SIG-M5 (cell line): ENCODE results near the gene C6orf62.
"Not testable (repeated sequence)": the region's sequence is repeated elsewhere in the genome, so short reads cannot be mapped to it uniquely, and the experiment has no call there.

Experiments
- DNase-seq: peaks from one replicate; lab custom pipeline; 2025; lab: John Stamatoyannopoulos, UW

Gene C6orf62

GRCh38 chr6:24719125-24719971, at the start of gene C6orf62:
Gene C6orf62, minus strand, starts transcription at chr6:24719154. Its CDS starts 486 bp downstream, at chr6:24718668.
- no peak for DNase-seq

GRCh38 chr6:24768361-24768760, 49.4 kb upstream of the C6orf62 start:
- no peak for DNase-seq

DNA sequence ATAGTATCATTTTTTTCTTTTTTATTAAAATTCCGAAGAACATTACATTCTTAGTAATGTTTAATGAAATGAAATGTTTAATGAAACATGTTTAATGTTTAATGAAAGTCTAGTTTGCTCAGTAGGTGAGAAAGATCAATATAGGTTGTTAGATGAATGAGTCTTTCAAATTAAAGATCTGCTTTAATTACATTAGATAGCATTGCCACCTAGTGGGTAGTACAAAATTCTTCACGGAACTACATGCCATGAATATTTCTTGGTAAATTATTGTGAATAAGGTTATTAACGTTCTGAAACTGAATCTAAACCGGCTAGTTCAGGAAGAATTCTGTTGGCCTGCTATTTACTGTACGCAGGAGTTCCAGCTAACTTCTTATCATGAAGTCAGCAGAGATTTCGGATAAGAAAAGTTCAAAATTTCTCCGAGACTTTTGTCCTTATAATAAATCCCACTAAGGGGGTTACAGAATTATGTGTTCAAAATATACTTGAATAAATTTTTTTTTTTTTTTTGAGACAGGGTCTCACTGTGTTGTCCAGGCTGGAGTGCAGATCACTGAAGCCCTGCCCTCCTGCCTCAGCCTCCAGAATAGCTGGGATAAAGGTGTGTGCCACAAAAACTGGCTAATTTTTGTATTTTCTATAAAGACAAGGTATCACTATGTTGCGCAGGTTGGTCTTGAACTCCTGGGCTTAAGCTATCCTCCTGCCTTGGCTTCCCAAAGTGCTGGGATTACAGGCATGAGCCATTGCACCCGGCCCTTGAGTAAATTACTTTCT, 47.9 kb upstream of the C6orf62 start:
- no peak for DNase-seq

GRCh38 chr6:24765968-24766367, 47.0 kb upstream of the C6orf62 start:
- DNase-seq: not testable (repeated sequence)

DNA sequence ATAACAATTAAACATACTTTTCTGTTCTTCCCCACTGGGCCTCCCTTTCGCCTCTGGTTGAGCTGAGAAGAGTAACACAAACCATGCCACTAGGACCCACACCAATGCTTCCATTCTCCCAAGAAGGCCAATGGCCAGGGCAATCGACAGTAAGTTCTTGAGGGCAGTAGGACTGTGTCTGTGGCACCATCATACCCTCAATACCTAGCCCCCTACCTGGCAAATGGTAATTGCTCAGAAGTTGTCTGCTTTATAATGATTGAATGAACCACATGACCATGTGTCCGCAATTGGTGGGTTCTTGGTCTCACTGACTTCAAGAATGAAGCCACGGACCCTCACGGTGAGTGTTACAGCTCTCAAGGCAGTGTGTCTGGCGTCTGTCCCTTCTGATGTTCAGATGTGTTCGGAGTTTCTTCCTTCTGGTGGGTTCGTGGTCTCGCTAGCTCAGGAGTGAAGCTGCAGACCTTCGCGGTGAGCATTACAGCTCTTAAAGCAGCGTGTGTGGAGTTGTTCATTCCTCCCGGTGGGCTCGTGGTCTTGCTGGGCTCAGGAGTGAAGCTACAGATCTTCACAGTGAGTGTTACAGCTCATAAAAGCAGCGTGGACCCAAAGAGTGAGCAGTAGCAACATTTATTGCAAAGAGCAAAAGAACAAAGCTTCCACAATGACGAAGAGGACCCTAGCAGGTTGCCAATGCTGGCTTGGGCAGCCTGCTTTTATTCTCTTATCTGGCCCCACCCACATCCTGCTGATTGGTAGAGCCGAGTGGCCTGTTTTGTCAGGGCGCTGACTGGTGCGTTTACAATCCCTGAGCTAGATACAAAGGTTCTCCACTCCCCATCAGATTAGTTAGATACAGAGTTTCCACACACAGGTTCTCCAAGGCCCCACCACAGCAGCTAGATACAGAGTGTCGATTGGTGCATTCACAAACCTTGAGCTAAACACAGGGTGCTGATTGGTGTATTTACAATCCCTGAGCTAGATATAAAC, 46.2 kb upstream of the C6orf62 start:
- not testable (repeated sequence) for DNase-seq

GRCh38 chr6:24763578-24763977, 44.6 kb upstream of the C6orf62 start:
- DNase-seq: no peak

- no peak for DNase-seq
These were observed 42.9 kb upstream of the C6orf62 start for GRCh38 chr6:24761851-24762250.

GRCh38 chr6:24761193-24761835, 42.4 kb upstream of the C6orf62 start:
- no peak for DNase-seq

DNA sequence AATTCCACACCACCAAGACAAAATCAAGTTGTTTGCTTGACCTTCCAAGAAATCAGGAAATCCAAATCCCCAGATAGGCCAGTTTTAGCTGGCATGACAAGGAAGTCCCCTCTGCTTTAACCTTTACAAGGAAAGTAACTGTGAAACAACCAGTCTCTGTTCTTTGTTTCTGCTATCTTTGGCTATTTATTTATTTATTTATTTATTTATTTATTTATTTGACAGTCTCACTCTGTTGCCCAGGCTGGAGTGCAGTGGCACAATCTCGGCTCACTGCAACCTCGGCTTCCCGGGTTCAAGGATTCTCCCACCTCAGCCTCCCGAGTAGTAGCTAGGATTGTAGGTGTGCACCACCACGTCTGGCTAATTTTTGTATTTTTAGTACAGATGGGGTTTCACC, 41.3 kb upstream of the C6orf62 start:
- no peak for DNase-seq

- DNase-seq: no peak
These were observed 40.8 kb upstream of the C6orf62 start for GRCh38 chr6:24759718-24760117.

DNA sequence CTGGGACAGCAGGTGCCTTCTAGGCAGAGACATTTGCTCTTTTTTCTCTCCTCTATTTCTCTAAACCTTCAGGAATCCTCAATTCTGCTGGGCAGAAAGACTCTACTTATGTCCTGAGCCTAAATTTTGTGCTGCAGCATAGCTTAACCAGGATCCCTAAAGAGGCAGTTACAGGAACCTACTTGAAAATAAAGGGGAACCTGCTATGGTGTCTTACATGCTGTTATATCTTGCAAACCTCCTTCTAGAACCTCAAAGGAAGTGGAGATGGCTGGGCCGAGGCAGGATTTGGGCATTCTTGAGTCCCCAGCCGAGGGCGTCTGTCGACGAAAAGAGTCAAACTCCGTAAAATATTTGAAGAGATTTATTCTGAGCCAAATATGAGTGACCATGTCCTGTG, 38.7 kb upstream of the C6orf62 start:
- no peak for DNase-seq

- no peak for DNase-seq
These were observed 36.3 kb upstream of the C6orf62 start for GRCh38 chr6:24755279-24755678.

DNA sequence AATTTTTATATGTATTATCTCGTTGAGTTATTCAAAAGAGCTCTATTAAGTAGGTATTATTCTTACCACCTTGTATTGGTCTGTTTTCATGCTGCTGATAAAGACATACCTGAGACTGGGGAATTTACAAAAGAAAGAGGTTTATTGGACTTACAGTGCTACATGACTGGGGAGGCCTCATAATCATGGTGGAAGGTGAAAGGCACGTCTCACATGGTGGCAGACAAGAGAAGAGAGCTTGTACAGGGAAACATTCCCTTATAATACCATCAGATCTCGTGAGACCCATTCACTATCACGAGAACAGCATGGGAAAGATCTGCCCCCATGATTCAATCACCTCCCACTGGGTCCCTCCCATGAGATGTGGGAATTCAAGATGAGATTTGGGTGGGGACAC, 35.4 kb upstream of the C6orf62 start:
- DNase-seq: not testable (repeated sequence)

DNA sequence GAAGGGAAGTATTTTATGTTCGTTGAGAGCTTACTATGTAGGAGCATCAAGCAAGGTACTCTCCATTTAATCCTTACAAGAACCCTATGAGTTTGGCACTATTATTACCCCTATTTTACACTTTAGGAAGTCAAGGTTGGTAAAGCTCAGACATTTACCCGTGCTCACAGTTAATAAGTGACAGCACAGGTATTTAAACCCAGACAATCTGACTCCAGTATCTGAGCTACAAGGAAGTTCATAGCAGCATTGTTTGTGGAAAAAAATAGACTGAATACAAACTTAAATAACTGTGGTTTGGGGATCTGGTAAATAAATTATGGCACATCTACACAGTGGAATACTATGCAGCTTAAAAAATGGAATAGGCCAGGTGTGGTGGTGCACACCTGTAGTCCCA, 34.6 kb upstream of the C6orf62 start:
- DNase-seq: no peak

DNA sequence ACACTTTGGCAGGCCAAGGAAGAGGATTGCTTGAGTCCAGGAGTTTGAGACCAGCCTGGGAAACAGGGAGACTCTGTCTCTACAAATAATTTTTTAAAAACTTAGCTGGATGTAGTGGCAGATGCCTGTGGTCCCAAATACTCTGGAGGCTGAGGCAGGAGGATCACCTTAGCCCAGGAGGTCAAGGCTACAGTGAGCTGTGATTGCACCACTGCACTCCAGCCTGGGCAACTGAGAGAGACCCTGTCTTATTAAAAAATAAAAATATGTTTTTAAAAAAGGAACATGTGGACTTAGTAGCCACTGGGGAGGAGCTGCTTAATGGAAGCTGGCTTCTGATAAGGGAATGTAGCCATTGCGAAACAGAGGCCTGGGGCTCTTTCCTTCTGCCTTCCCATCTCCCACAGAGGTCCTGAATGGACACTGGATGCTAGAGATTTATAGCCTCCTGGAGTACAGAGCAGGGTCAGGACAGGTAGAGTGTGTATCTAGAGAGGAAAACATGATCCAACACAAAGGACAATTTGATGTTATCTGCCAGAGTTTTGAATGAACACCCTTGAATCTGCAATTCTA, 34.1 kb upstream of the C6orf62 start:
- no peak for DNase-seq

- no peak for DNase-seq
These were observed 33.5 kb upstream of the C6orf62 start for GRCh38 chr6:24752503-24752902.

GRCh38 chr6:24750878-24751277, 31.9 kb upstream of the C6orf62 start:
- DNase-seq: not testable (repeated sequence)

GRCh38 chr6:24749297-24749696, 30.3 kb upstream of the C6orf62 start:
- DNase-seq: no peak

GRCh38 chr6:24744911-24745310, 26.0 kb upstream of the C6orf62 start:
- DNase-seq: no peak

GRCh38 chr6:24743944-24744335, 25.0 kb upstream of the C6orf62 start:
- DNase-seq: peak; percentile 41
